ENCODE data around the gene ACAA1. TPM values are rescaled to one million over a fixed set of nuclear protein-coding genes. Genes with fewer than 3 reads are reported as not detected.

Gene ACAA1
- total and polyA plus RNA-seq, 9 of the 15 experiments (the other 6 are each of a cell fraction or from before 2014, with no cell fraction given): 4.0 to 88.9 (median 57.2) TPM

DNA sequence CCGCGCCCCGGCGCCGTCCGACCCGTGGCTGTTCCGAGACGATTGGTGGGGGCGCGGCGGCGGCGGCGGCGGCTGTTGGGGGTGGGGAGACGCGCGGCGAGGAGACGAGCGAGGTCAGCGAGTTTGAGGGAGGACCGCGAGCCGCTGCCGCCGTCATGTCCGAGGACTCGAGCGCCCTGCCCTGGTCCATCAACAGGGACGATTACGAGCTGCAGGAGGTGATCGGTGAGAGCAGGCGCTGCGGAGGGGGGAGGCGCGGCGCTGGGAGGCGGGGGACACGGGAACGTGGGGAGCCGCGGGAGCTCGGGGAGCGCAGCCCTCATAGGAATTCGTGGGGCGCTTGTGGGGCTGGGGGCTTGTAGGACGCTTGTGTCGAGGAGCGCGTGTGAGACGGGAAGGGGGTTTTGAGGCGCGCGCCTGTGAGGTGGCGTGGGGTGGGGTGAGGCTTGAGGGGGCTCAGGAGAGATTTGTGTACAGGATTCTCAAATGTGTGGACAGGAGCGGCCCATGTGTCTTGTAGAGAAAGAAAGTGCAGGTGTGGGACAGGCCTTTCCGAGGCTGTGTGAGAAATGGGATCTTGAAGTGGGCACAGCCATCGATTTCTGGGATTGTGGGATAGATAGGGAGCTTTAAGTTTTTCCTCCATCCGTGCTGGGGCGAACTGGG, 28.9 kb upstream of the ACAA1 start (continued):
- TF ChIP-seq CXXC5 (CRISPR knock-in tag; IDR thresholded peaks at IDR 0.05) (no peak; the same call in 1 of the 2 replicates), GTF2E2 (tag; IDR thresholded peaks at IDR 0.05) (0 out of 2 replicates have a peak, but pooled peaks have one; percentile 30), ZFX (CRISPR knock-in tag; IDR thresholded peaks at IDR 0.05) (peak; percentile 53; the same call in 1 of the 2 replicates), MAZ (CRISPR knock-in tag; conservative IDR thresholded peaks at IDR 0.05 in 1 of 2, IDR thresholded peaks at IDR 0.05 in 1 of 2) (peak in 1 of 2 experiments; percentile 2; a peak in 2 of 4 replicates), ZBTB7A (IDR thresholded peaks at IDR 0.05; ENCODE audit: borderline replicate concordance, control insufficient read depth, low read depth, low read length) (peak; percentile 80; the same call in 1 of the 2 replicates), BRCA1 (IDR thresholded peaks at IDR 0.05) (no peak), BRCA1 (CRISPR knock-in tag; IDR thresholded peaks at IDR 0.05) (peak; percentile 93; the same call in 1 of the 2 replicates), ILK (tag; IDR thresholded peaks at IDR 0.05; ENCODE audit: borderline replicate concordance, low read depth) (no peak), POLR2A (conservative IDR thresholded peaks at IDR 0.05) (peak; percentile 1; the same call in 1 of the 2 replicates), CC2D1A (IDR thresholded peaks at IDR 0.05) (no peak), GATA2 (CRISPR knock-in tag; IDR thresholded peaks at IDR 0.05) (no peak), NCOA1 (IDR thresholded peaks at IDR 0.05; ENCODE audit: low read depth) (no peak), RCOR1 (IDR thresholded peaks at IDR 0.05; ENCODE audit: borderline replicate concordance in 1 of 2, low read depth in 2 of 2, low read length in 2 of 2) (peak in 1 of 2 experiments; percentile 22; a peak in 1 of 4 replicates), ZBTB8A (IDR thresholded peaks at IDR 0.05; ENCODE audit: partially characterized antibody) (no peak), ZNF263 (CRISPR knock-in tag; IDR thresholded peaks at IDR 0.05; ENCODE audit: borderline replicate concordance) (peak; percentile 85), NONO (IDR thresholded peaks at IDR 0.05; ENCODE audit: low read depth in 2 of 2, low read length in 1 of 2) (peak in 1 of 2 experiments; percentile 51; a peak in 3 of 4 replicates), SRSF9 (IDR thresholded peaks at IDR 0.05; ENCODE audit: borderline replicate concordance, low read depth, low read length) (no peak)
- TF ChIP-seq, protein P1, sequence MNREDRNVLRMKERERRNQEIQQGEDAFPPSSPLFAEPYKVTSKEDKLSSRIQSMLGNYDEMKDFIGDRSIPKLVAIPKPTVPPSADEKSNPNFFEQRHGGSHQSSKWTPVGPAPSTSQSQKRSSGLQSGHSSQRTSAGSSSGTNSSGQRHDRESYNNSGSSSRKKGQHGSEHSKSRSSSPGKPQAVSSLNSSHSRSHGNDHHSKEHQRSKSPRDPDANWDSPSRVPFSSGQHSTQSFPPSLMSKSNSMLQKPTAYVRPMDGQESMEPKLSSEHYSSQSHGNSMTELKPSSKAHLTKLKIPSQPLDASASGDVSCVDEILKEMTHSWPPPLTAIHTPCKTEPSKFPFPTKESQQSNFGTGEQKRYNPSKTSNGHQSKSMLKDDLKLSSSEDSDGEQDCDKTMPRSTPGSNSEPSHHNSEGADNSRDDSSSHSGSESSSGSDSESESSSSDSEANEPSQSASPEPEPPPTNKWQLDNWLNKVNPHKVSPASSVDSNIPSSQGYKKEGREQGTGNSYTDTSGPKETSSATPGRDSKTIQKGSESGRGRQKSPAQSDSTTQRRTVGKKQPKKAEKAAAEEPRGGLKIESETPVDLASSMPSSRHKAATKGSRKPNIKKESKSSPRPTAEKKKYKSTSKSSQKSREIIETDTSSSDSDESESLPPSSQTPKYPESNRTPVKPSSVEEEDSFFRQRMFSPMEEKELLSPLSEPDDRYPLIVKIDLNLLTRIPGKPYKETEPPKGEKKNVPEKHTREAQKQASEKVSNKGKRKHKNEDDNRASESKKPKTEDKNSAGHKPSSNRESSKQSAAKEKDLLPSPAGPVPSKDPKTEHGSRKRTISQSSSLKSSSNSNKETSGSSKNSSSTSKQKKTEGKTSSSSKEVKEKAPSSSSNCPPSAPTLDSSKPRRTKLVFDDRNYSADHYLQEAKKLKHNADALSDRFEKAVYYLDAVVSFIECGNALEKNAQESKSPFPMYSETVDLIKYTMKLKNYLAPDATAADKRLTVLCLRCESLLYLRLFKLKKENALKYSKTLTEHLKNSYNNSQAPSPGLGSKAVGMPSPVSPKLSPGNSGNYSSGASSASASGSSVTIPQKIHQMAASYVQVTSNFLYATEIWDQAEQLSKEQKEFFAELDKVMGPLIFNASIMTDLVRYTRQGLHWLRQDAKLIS (CRISPR knock-in tag; IDR thresholded peaks at IDR 0.05): peak; percentile 73; the same call in 1 of the 2 replicates
- TF ChIP-seq, protein P2, sequence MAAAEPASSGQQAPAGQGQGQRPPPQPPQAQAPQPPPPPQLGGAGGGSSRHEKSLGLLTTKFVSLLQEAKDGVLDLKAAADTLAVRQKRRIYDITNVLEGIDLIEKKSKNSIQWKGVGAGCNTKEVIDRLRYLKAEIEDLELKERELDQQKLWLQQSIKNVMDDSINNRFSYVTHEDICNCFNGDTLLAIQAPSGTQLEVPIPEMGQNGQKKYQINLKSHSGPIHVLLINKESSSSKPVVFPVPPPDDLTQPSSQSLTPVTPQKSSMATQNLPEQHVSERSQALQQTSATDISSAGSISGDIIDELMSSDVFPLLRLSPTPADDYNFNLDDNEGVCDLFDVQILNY (CRISPR knock-in tag; IDR thresholded peaks at IDR 0.05): 0 out of 2 replicates have a peak, but pooled peaks have one; percentile 31
- TF ChIP-seq, protein P3, sequence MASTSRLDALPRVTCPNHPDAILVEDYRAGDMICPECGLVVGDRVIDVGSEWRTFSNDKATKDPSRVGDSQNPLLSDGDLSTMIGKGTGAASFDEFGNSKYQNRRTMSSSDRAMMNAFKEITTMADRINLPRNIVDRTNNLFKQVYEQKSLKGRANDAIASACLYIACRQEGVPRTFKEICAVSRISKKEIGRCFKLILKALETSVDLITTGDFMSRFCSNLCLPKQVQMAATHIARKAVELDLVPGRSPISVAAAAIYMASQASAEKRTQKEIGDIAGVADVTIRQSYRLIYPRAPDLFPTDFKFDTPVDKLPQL (IDR thresholded peaks at IDR 0.05; ENCODE audit: extremely low read depth, insufficient read length): no peak
- TF ChIP-seq, protein P4, sequence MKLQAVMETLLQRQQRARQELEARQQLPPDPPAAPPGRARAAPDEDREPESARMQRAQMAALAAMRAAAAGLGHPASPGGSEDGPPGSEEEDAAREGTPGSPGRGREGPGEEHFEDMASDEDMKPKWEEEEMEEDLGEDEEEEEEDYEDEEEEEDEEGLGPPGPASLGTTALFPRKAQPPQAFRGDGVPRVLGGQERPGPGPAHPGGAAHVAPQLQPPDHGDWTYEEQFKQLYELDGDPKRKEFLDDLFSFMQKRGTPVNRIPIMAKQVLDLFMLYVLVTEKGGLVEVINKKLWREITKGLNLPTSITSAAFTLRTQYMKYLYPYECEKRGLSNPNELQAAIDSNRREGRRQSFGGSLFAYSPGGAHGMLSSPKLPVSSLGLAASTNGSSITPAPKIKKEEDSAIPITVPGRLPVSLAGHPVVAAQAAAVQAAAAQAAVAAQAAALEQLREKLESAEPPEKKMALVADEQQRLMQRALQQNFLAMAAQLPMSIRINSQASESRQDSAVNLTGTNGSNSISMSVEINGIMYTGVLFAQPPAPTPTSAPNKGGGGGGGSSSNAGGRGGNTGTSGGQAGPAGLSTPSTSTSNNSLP (IDR thresholded peaks at IDR 0.05; ENCODE audit: borderline replicate concordance, low read depth, low read length): no peak

Data from K562 (cell line).